CD14-positive monocyte (primary cell): Measurements from ENCODE around the gene NPY4R2. TPM values are rescaled to one million over a fixed set of nuclear protein-coding genes. Genes with fewer than 3 reads are reported as not detected.
"Not testable (repeated sequence)": the region's sequence is repeated elsewhere in the genome, so short reads cannot be mapped to it uniquely, and the experiment has no call there.

Source experiments
- DNase-seq, 3 donors: peaks; one replicate each; pipeline ENCODE4 v3.0.0-alpha.2; 2011 to 2022
- H2AFZ ChIP-seq: 2 replicates; pipeline ENCODE4 v1.6.0; 2012; ENCODE audit warnings: mild to moderate bottlenecking, low read depth, low read length, inconsistent platforms; ENCODE audit not compliant: insufficient read depth, poor library complexity, severe bottlenecking
- H3K27ac ChIP-seq, 2 donors: 1 replicate in 1 of 2; 2 replicates in 1 of 2; pipeline ENCODE4 v1.5.1; 2012 to 2013; ENCODE audit warnings: low read length in 2 of 2, control low read depth in 1 of 2, inconsistent platforms in 1 of 2, low read depth in 1 of 2, mild to moderate bottlenecking in 1 of 2
- H3K27me3 ChIP-seq, 2 donors: one replicate each; pipeline versions ENCODE4 v1.6.0 to v1.6.1; 2011 to 2013; ENCODE audit warnings: low read length in 2 of 2; ENCODE audit not compliant: control insufficient read depth in 2 of 2, insufficient read depth in 2 of 2
- H3K36me3 ChIP-seq, 2 donors: replicated peaks in 1 of 2; 1 replicate in 1 of 2; 2 replicates in 1 of 2; pipeline versions ENCODE4 v1.5.1 to v1.6.1; 2012 to 2013; ENCODE audit warnings: low read length in 2 of 2, control low read depth in 1 of 2, inconsistent platforms in 1 of 2, mild to moderate bottlenecking in 1 of 2; ENCODE audit not compliant: insufficient read depth in 2 of 2, control insufficient read depth in 1 of 2
- H3K4me1 ChIP-seq, 2 donors: 1 replicate in 1 of 2; 2 replicates in 1 of 2; pipeline versions ENCODE4 v1.5.1 to v1.6.1; 2012 to 2013; ENCODE audit warnings: low read length in 2 of 2, control low read depth in 1 of 2, inconsistent platforms in 1 of 2, mild to moderate bottlenecking in 1 of 2, moderate library complexity in 1 of 2; ENCODE audit not compliant: insufficient read depth in 2 of 2, control insufficient read depth in 1 of 2
- H3K4me2 ChIP-seq: replicated peaks from 2 replicates; pipeline ENCODE3; 2012; ENCODE audit warnings: low read length, moderate library complexity, mild to moderate bottlenecking; ENCODE audit not compliant: poor library complexity, severe bottlenecking; ENCODE audit errors: extremely low read depth
- H3K4me3 ChIP-seq, 3 experiments: fragments of 200-600 bp in 1 of 3; sonication (generic) in 1 of 3; replicated peaks in 1 of 3; 1 replicate in 2 of 3; 2 replicates in 1 of 3; pipeline ENCODE4 v1.5.1; 2011 to 2013; ENCODE audit warnings: low read length in 3 of 3, mild to moderate bottlenecking in 3 of 3, control low read depth in 2 of 3, low read depth in 2 of 3, inconsistent platforms in 1 of 3, moderate library complexity in 1 of 3
- H3K79me2 ChIP-seq: 2 replicates; pipeline ENCODE4 v1.6.0; 2012; ENCODE audit warnings: mild to moderate bottlenecking, control low read depth, inconsistent platforms, low read length, moderate library complexity; ENCODE audit not compliant: insufficient read depth
- H3K9ac ChIP-seq: 2 replicates; pipeline ENCODE4 v1.6.0; 2017; ENCODE audit warnings: low read length, mild to moderate bottlenecking; ENCODE audit not compliant: insufficient read depth, poor library complexity, severe bottlenecking
- H3K9me3 ChIP-seq, 2 donors: replicated peaks in 1 of 2; 1 replicate in 1 of 2; 2 replicates in 1 of 2; pipeline versions ENCODE4 v1.5.1 to v1.6.1; 2012 to 2013; ENCODE audit warnings: low read length in 2 of 2, control low read depth in 1 of 2; ENCODE audit not compliant: control insufficient read depth in 1 of 2, insufficient read depth in 1 of 2
- H4K20me1 ChIP-seq: 2 replicates; pipeline ENCODE4 v1.6.0; 2012; ENCODE audit warnings: mild to moderate bottlenecking, low read length, control low read depth, moderate library complexity; ENCODE audit not compliant: insufficient read depth
- H3K27ac Mint-ChIP-seq, 7 donors: one replicate each; pipeline ENCODE4 v1.8.0; 2020; ENCODE audit warnings: mild to moderate bottlenecking in 7 of 7, mixed read lengths in 7 of 7, moderate library complexity in 6 of 7, inconsistent platforms in 2 of 7
- H3K27me3 Mint-ChIP-seq, 3 donors: one replicate each; pipeline ENCODE4 v1.8.0; 2021 to 2022; ENCODE audit warnings: low read depth in 3 of 3, mild to moderate bottlenecking in 3 of 3, mixed read lengths in 3 of 3, moderate library complexity in 3 of 3, inconsistent platforms in 1 of 3
- H3K36me3 Mint-ChIP-seq, 2 donors: one replicate each; pipeline ENCODE4 v1.8.0; 2020; ENCODE audit warnings: mixed read lengths in 2 of 2, inconsistent platforms in 1 of 2, mild to moderate bottlenecking in 1 of 2
- H3K4me1 Mint-ChIP-seq: one replicate; pipeline ENCODE4 v1.8.0; 2020; ENCODE audit warnings: mild to moderate bottlenecking, mixed read lengths
- H3K4me3 Mint-ChIP-seq, 2 donors: one replicate each; pipeline ENCODE4 v1.8.0; 2020; ENCODE audit warnings: mild to moderate bottlenecking in 2 of 2, mixed read lengths in 2 of 2, moderate library complexity in 1 of 2
- H3K9me3 Mint-ChIP-seq, 7 donors: one replicate each; pipeline ENCODE4 v1.8.0; 2020 to 2022; ENCODE audit warnings: mixed read lengths in 7 of 7, mild to moderate bottlenecking in 6 of 7, moderate library complexity in 6 of 7, inconsistent platforms in 2 of 7
- WGBS: methylation state at CpG from one replicate; pipeline ENCODE4 v1.1.5; 2013; ENCODE audit warnings: missing lambda C conversion rate; ENCODE audit not compliant: insufficient coverage; 5-methylcytosine and 5-hydroxymethylcytosine counted together
- intact Hi-C, 2 donors: fragments of 100-400 bp; cut with micrococcal nuclease; formaldehyde crosslinking; loops; one replicate each; pipeline versions ENCODE4 v1.15.0 to v1.15.1; 2023
- polyA plus RNA-seq, 3 donors: library from polyadenylated mRNA; depleted of rRNA in 1 of 3; unstranded in 2 of 3; stranded (reverse) in 1 of 3; fragments of 300-500 nt in 2 of 3; fragments of >200 nt in 1 of 3; fragmentation: Illumina TruSeq in 2 of 3; gene quantifications; 1 replicate in 2 of 3; 2 replicates in 1 of 3; pipeline ENCODE4 v1.2.3, GENCODE V29; 2012 to 2021

NPY4R2 gene
- polyA plus RNA-seq, 3 donors = not detected

GRCh38 chr10:47892494-47893261 is 25.8 kb upstream of the NPY4R2 start:
- H3K27me3 ChIP-seq, H4K20me1 ChIP-seq, H3K4me1 Mint-ChIP-seq, H3K27me3 Mint-ChIP-seq, H3K79me2 ChIP-seq, H3K4me3 Mint-ChIP-seq, DNase-seq, H3K9me3 Mint-ChIP-seq, H3K4me3 ChIP-seq, H3K27ac Mint-ChIP-seq, H3K9me3 ChIP-seq, H3K27ac ChIP-seq, H2AFZ ChIP-seq, intact Hi-C loops, H3K9ac ChIP-seq, H3K36me3 Mint-ChIP-seq, H3K36me3 ChIP-seq, H3K4me2 ChIP-seq, H3K4me1 ChIP-seq: not testable (repeated sequence)
- WGBS = no CpG with 5 or more reads among the region's 2 CpGs

GRCh38 chr10:47894571-47894970 is 23.9 kb upstream of the NPY4R2 start:
- H3K27ac Mint-ChIP-seq = peak overlapping the region in 1 of 7 donors; percentile 70
- H3K27me3 Mint-ChIP-seq, H3K9ac ChIP-seq, H3K9me3 Mint-ChIP-seq, DNase-seq, H3K4me1 ChIP-seq, H2AFZ ChIP-seq, intact Hi-C loops, H3K4me1 Mint-ChIP-seq, H3K36me3 Mint-ChIP-seq, H3K4me2 ChIP-seq, H3K9me3 ChIP-seq, H3K27me3 ChIP-seq, H3K4me3 ChIP-seq, H4K20me1 ChIP-seq, H3K4me3 Mint-ChIP-seq, H3K36me3 ChIP-seq, H3K27ac ChIP-seq, H3K79me2 ChIP-seq: not testable (repeated sequence)
- no CpG with 5 or more reads among the region's 2 CpGs for WGBS

DNA sequence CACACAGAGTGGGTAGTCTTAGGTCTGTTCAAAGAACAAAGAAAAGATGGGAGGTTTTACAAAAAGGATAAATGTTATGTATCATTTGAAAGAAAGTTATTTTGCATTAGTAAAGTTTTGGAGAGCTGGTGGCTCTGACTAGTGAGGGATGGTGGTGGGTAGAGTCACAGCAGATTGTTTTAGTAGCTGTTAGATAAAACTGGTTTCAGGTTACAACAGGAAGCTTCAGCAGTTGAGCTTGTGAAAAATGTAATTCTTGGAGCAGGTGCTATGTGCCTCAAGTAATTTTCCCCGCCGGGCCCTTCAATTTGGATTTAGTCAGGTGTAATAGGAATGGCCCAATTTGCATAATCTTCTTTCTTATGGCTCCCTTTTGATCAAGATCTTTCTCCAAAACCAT is 20.6 kb upstream of the NPY4R2 start:
- intact Hi-C loops, H3K9me3 Mint-ChIP-seq, H3K27me3 Mint-ChIP-seq, DNase-seq, H3K79me2 ChIP-seq, H3K27ac Mint-ChIP-seq, H3K4me2 ChIP-seq, H3K9me3 ChIP-seq, H3K27me3 ChIP-seq, H3K27ac ChIP-seq, H3K4me1 Mint-ChIP-seq, H3K4me1 ChIP-seq, H3K9ac ChIP-seq, H3K36me3 ChIP-seq, H3K4me3 Mint-ChIP-seq, H3K4me3 ChIP-seq, H2AFZ ChIP-seq, H4K20me1 ChIP-seq, H3K36me3 Mint-ChIP-seq: not testable (repeated sequence)
- no CpG with 5 or more reads among the region's 2 CpGs for WGBS

GRCh38 chr10:47909333-47909732 is 9.1 kb upstream of the NPY4R2 start:
- intact Hi-C loops, H3K4me3 ChIP-seq, H2AFZ ChIP-seq, H3K9me3 Mint-ChIP-seq, H3K9ac ChIP-seq, H3K36me3 Mint-ChIP-seq, H3K27ac ChIP-seq, H3K79me2 ChIP-seq, H3K4me1 ChIP-seq, H3K4me3 Mint-ChIP-seq, H3K27ac Mint-ChIP-seq, H4K20me1 ChIP-seq, H3K27me3 Mint-ChIP-seq, H3K36me3 ChIP-seq, H3K9me3 ChIP-seq, DNase-seq, H3K27me3 ChIP-seq, H3K4me1 Mint-ChIP-seq, H3K4me2 ChIP-seq: not testable (repeated sequence)
- no CpG with 5 or more reads among the region's 1 CpG for WGBS
